Smooth muscle cell (in vitro differentiated cells): Measurements from ENCODE around the gene HOXD10. TPM values are rescaled to one million over a fixed set of nuclear protein-coding genes. Genes with fewer than 3 reads are reported as not detected.

ENCODE experiments used
- DNase-seq: peaks from one replicate; lab custom pipeline; 2025; ENCODE audit not compliant: unreplicated experiment; lab: John Stamatoyannopoulos, UW
- H2AFZ ChIP-seq: fragments of 200-600 bp; sonication (generic); 2 replicates; pipeline ENCODE4 v1.6.0; 2016; ENCODE audit warnings: antibody characterized with exemption, low read depth, mild to moderate bottlenecking
- H3F3A ChIP-seq: fragments of 200-600 bp; sonication (generic); 2 replicates; pipeline ENCODE4 v1.6.0; 2017; ENCODE audit warnings: antibody characterized with exemption, low read depth
- H3K27ac ChIP-seq: fragments of 200-600 bp; sonication (generic); 2 replicates; pipeline ENCODE4 v1.5.1; 2016; ENCODE audit warnings: low read depth, mild to moderate bottlenecking
- H3K27me3 ChIP-seq: fragments of 200-600 bp; sonication (generic); 2 replicates; pipeline ENCODE4 v1.6.1; 2016; ENCODE audit warnings: low read depth, mild to moderate bottlenecking
- H3K36me3 ChIP-seq: fragments of 200-600 bp; sonication (generic); 2 replicates; pipeline ENCODE4 v1.5.1; 2016; ENCODE audit warnings: low read depth
- H3K4me1 ChIP-seq: fragments of 200-600 bp; sonication (generic); 2 replicates; pipeline ENCODE4 v1.5.1; 2016; ENCODE audit warnings: low read depth
- H3K4me2 ChIP-seq: fragments of 200-600 bp; sonication (generic); 2 replicates; pipeline ENCODE4 v1.6.0; 2016; ENCODE audit warnings: mild to moderate bottlenecking
- H3K4me3 ChIP-seq: fragments of 200-600 bp; sonication (generic); 2 replicates; pipeline ENCODE4 v1.5.1; 2016; ENCODE audit warnings: mild to moderate bottlenecking
- H3K79me2 ChIP-seq: fragments of 200-600 bp; sonication (generic); 2 replicates; pipeline ENCODE4 v1.6.0; 2016; ENCODE audit warnings: low read depth, mild to moderate bottlenecking
- H3K9ac ChIP-seq: fragments of 200-600 bp; sonication (generic); 2 replicates; pipeline ENCODE4 v1.6.0; 2016; ENCODE audit warnings: low read depth
- H3K9me3 ChIP-seq: fragments of 200-600 bp; sonication (generic); replicated peaks from 2 replicates; pipeline ENCODE4 v1.5.1; 2016; ENCODE audit warnings: low read depth
- H4K20me1 ChIP-seq: fragments of 200-600 bp; sonication (generic); 2 replicates; pipeline ENCODE4 v1.6.0; 2016; ENCODE audit warnings: low read depth
- CTCF ChIP-seq: fragments of 200-600 bp; sonication (generic); IDR thresholded peaks from 2 replicates; pipeline ENCODE4 v1.5.1; 2017; ENCODE audit warnings: borderline replicate concordance, mild to moderate bottlenecking, antibody characterized with exemption; ENCODE audit not compliant: insufficient read depth, poor library complexity, severe bottlenecking
- WGBS: methylation state at CpG from one replicate; pipeline ENCODE4 v1.1.7; 2016; ENCODE audit warnings: low lambda C conversion rate; 5-methylcytosine and 5-hydroxymethylcytosine counted together
- polyA plus RNA-seq: library from polyadenylated mRNA; unstranded; fragments of >200 nt; fragmentation: Nextera tagmentation; extraction: Ambion mirVana; gene quantifications from 2 replicates; pipeline ENCODE4 v1.2.1, GENCODE V29; 2016
- total RNA-seq: library from RNA; depleted of rRNA; stranded (reverse); fragments of >200 nt; gene quantifications from 2 replicates; pipeline ENCODE4 v1.2.3, GENCODE V29; 2014

Gene HOXD10
- total and polyA plus RNA-seq, 2 experiments from 2014 or later = 9.9 to 11.4 TPM

GRCh38 chr2:176158855-176159662, 42.5 kb downstream of the HOXD10 start:
- H3K9ac ChIP-seq = no peak overlapping the region
- H3K9me3 ChIP-seq = no peaks in the 10 kb centered on the region
- H3K4me2 ChIP-seq = peak overlapping the region; percentile 83
- peaks cover 11% of the 10 kb centered on the region for H3K4me1 ChIP-seq
- H3K79me2 ChIP-seq = no peaks in the 10 kb centered on the region
- peaks cover 100% of the 10 kb centered on the region for H3K27me3 ChIP-seq
- peaks cover 4% of the 10 kb centered on the region for H4K20me1 ChIP-seq
- no peak overlapping the region for H3K4me3 ChIP-seq
- 8% methylated on average over 37 of the region's 39 CpGs for WGBS
- H3K36me3 ChIP-seq = no peaks in the 10 kb centered on the region
- no peak for DNase-seq
- no peaks in the 10 kb centered on the region for H3F3A ChIP-seq
- H2AFZ ChIP-seq = no peak overlapping the region
- no peak for TF ChIP-seq CTCF
- no peak overlapping the region for H3K27ac ChIP-seq

- Histone ChIP-seq H3K4me2 (peak overlapping the region; percentile 83), H3K9ac (no peak overlapping the region), H3K9me3 (no peaks in the 10 kb centered on the region), H3K27ac (no peak overlapping the region), H3K4me1 (peaks cover 11% of the 10 kb centered on the region), H4K20me1 (peaks cover 4% of the 10 kb centered on the region), H3K36me3 (no peaks in the 10 kb centered on the region), H3K79me2 (no peaks in the 10 kb centered on the region), H3K4me3 (no peak overlapping the region), H2AFZ (no peak overlapping the region), H3K27me3 (peaks cover 100% of the 10 kb centered on the region), H3F3A (no peaks in the 10 kb centered on the region)
- no peak for TF ChIP-seq CTCF
- WGBS = 2% methylated on average over 43 of the region's 44 CpGs
- no peak for DNase-seq
Measured at GRCh38 chr2:176159663-176160250, 43.2 kb downstream of the HOXD10 start.

GRCh38 chr2:176160251-176160985, 43.8 kb downstream of the HOXD10 start:
- 3% methylated on average over 40 of the region's 50 CpGs for WGBS
- Histone ChIP-seq H4K20me1 (peaks cover 4% of the 10 kb centered on the region), H3K4me3 (peak overlapping the region; percentile 30), H3F3A (no peaks in the 10 kb centered on the region), H3K4me1 (peaks cover 11% of the 10 kb centered on the region), H3K9me3 (no peaks in the 10 kb centered on the region), H3K9ac (no peak overlapping the region), H3K4me2 (peak overlapping the region; percentile 83), H3K36me3 (no peaks in the 10 kb centered on the region), H3K27ac (no peak overlapping the region), H3K79me2 (no peaks in the 10 kb centered on the region), H3K27me3 (peaks cover 100% of the 10 kb centered on the region), H2AFZ (no peak overlapping the region)
- no peak for TF ChIP-seq CTCF
- DNase-seq = no peak
